ENCODE measurements around the gene HHAT. TPM values are rescaled to one million over a fixed set of nuclear protein-coding genes. Genes with fewer than 3 reads are reported as not detected.
A peak's percentile ranks its signal among the peaks of the same experiment; 100 is the strongest.

HHAT gene
- total RNA-seq, 1 donor from 2014 or later, result 1.9 TPM

- intact Hi-C loops (cut with micrococcal nuclease), result no loop called here
Observed at GRCh38 chr1:210683403-210684047, 354.8 kb downstream of the HHAT start.

GRCh38 chr1:210684466-210685294, 356.0 kb downstream of the HHAT start:
- intact Hi-C loops (cut with micrococcal nuclease), result no loop called here
- ATAC-seq (no peak), DNase-seq (no peak)

More at GRCh38 chr1:210683403-210684047, 354.8 kb downstream of the HHAT start:
- DNase-seq, result no peak
- no peak for ATAC-seq

- DNase-seq (no peak), ATAC-seq (no peak)
- intact Hi-C loops (cut with micrococcal nuclease), result no loop called here
Observed at GRCh38 chr1:210685295-210685650, 356.6 kb downstream of the HHAT start.

- ATAC-seq (no peak), DNase-seq (no peak)
- intact Hi-C loops (cut with micrococcal nuclease), result no loop called here
Observed at GRCh38 chr1:210686841-210687240, 358.1 kb downstream of the HHAT start.

GRCh38 chr1:210687582-210688279, 359.0 kb downstream of the HHAT start:
- intact Hi-C loops (cut with micrococcal nuclease), result no loop called here
- no peak for DNase-seq
- no peak for ATAC-seq

GRCh38 chr1:210688512-210689234, 360.0 kb downstream of the HHAT start:
- intact Hi-C loops (cut with micrococcal nuclease), result no loop called here
- ATAC-seq (peak; percentile 49), DNase-seq (no peak)

GRCh38 chr1:210689826-210690225, 361.1 kb downstream of the HHAT start:
- DNase-seq (no peak), ATAC-seq (no peak)
- intact Hi-C loops (cut with micrococcal nuclease), result no loop called here

- DNase-seq (no peak), ATAC-seq (no peak)
- intact Hi-C loops (cut with micrococcal nuclease), result no loop called here
Observed at GRCh38 chr1:210690236-210690635, 361.5 kb downstream of the HHAT start.

GRCh38 chr1:210691039-210691610, 362.4 kb downstream of the HHAT start:
- ATAC-seq (no peak), DNase-seq (no peak)
- intact Hi-C loops (cut with micrococcal nuclease), result no loop called here

- intact Hi-C loops (cut with micrococcal nuclease), result no loop called here
- ATAC-seq, result no peak
Observed at GRCh38 chr1:210692796-210693195, 364.1 kb downstream of the HHAT start.

GRCh38 chr1:210695026-210695425, 366.3 kb downstream of the HHAT start:
- ATAC-seq (no peak), DNase-seq (no peak)
- intact Hi-C loops (cut with micrococcal nuclease), result no loop called here

More at GRCh38 chr1:210692796-210693195, 364.1 kb downstream of the HHAT start:
- DNase-seq, result no peak

GRCh38 chr1:210696709-210697108, 368.0 kb downstream of the HHAT start:
- intact Hi-C loops (cut with micrococcal nuclease), result no loop called here
- DNase-seq (no peak), ATAC-seq (no peak)

GRCh38 chr1:210697185-210697584, 368.5 kb downstream of the HHAT start:
- intact Hi-C loops (cut with micrococcal nuclease), result no loop called here
- ATAC-seq (no peak), DNase-seq (no peak)

- intact Hi-C loops (cut with micrococcal nuclease), result no loop called here
- no peak for DNase-seq
- no peak for ATAC-seq
Observed at GRCh38 chr1:210698661-210699060, 370.0 kb downstream of the HHAT start.

- intact Hi-C loops (cut with micrococcal nuclease), result no loop called here
- no peak for DNase-seq
- ATAC-seq, result no peak
Observed at GRCh38 chr1:210700083-210700482, 371.4 kb downstream of the HHAT start.

- DNase-seq (no peak), ATAC-seq (no peak)
- intact Hi-C loops (cut with micrococcal nuclease), result no loop called here
Observed at GRCh38 chr1:210700511-210700910, 371.8 kb downstream of the HHAT start.

GRCh38 chr1:210702506-210702905, 373.8 kb downstream of the HHAT start:
- ATAC-seq, result no peak
- intact Hi-C loops (cut with micrococcal nuclease), result no loop called here
- DNase-seq, result no peak

GRCh38 chr1:210703593-210703992, 374.9 kb downstream of the HHAT start:
- intact Hi-C loops (cut with micrococcal nuclease), result no loop called here
- ATAC-seq (no peak), DNase-seq (no peak)

- ATAC-seq (no peak), DNase-seq (no peak)
- intact Hi-C loops (cut with micrococcal nuclease), result no loop called here
Observed at GRCh38 chr1:210705086-210705485, 376.4 kb downstream of the HHAT start.
